ENCODE data around the gene ATF6. TPM values are rescaled to one million over a fixed set of nuclear protein-coding genes. Genes with fewer than 3 reads are reported as not detected.
A peak's percentile ranks its signal among the peaks of the same experiment; 100 is the strongest.

Gene ATF6
- total and polyA plus RNA-seq, 9 of the 15 experiments (the other 6 are each of a cell fraction or from before 2014, with no cell fraction given), result 11.7 to 32.4 (median 20.4) TPM

DNA sequence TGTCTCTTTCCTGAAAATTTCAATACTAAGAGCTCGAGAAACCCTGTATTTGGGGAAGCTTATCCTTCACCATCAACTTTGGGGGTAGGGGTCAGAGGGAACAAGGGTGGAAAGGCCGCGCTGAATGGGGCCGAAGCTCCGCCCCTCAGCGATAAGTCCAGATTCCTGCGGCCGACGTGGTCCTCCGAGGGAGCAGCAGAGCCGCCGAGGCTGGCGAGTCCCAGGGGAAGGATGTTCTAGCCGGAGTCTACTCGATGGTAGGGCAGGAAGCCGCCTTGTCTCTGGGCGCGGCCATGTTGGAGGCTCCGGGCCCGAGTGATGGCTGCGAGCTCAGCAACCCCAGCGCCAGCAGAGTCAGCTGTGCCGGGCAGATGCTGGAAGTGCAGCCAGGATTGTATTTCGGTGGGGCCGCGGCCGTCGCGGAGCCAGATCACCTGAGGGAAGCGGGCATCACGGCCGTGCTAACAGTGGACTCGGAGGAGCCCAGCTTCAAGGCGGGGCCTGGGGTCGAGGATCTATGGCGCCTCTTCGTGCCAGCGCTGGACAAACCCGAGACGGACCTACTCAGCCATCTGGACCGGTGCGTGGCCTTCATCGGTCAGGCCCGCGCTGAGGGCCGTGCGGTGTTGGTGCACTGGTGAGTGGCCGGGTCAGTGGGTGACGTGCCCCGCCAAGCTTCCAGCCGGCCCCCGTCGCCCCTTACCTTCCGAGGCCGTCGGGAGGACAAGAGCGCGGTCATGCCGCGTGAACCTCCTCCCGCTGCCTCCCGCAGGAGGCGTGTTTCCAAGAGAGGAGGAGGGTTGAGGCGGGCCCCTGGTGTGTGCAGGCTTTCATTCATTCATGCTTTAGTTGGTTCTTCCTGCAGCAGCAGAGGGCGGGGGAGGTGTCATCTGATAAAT, 16.4 kb upstream of the ATF6 start, which contains the start of gene DUSP12 (continued):
- TF ChIP-seq, protein P1, sequence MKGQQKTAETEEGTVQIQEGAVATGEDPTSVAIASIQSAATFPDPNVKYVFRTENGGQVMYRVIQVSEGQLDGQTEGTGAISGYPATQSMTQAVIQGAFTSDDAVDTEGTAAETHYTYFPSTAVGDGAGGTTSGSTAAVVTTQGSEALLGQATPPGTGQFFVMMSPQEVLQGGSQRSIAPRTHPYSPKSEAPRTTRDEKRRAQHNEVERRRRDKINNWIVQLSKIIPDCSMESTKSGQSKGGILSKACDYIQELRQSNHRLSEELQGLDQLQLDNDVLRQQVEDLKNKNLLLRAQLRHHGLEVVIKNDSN (CRISPR knock-in tag; IDR thresholded peaks at IDR 0.05), result no peak
- TF ChIP-seq KDM1A (IDR thresholded peaks at IDR 0.05), result no peak
- no peak for TF ChIP-seq HIVEP1 (CRISPR knock-in tag; IDR thresholded peaks at IDR 0.05)
- no peak for TF ChIP-seq HDGF (IDR thresholded peaks at IDR 0.05)
- TF ChIP-seq ZHX1 (conservative IDR thresholded peaks at IDR 0.05; ENCODE audit: low read length), result 0 out of 2 replicates have a peak, but pooled peaks have one; percentile 33
- TF ChIP-seq SMAD2 (IDR thresholded peaks at IDR 0.05; ENCODE audit: low read depth, low read length), result no peak
- TF ChIP-seq PRMT5 (CRISPR knock-in tag; IDR thresholded peaks at IDR 0.05), result no peak
- TF ChIP-seq CTCFL (IDR thresholded peaks at IDR 0.05; ENCODE audit: borderline replicate concordance, insufficient read depth, low read depth, low read length, poor library complexity, severe bottlenecking), result peak; percentile 74
- TF ChIP-seq THAP7 (CRISPR knock-in tag; IDR thresholded peaks at IDR 0.05), result peak; percentile 53; the same call in 1 of the 2 replicates
- TF ChIP-seq, protein P2, sequence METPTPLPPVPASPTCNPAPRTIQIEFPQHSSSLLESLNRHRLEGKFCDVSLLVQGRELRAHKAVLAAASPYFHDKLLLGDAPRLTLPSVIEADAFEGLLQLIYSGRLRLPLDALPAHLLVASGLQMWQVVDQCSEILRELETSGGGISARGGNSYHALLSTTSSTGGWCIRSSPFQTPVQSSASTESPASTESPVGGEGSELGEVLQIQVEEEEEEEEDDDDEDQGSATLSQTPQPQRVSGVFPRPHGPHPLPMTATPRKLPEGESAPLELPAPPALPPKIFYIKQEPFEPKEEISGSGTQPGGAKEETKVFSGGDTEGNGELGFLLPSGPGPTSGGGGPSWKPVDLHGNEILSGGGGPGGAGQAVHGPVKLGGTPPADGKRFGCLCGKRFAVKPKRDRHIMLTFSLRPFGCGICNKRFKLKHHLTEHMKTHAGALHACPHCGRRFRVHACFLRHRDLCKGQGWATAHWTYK (CRISPR knock-in tag; IDR thresholded peaks at IDR 0.05), result 0 out of 2 replicates have a peak, but pooled peaks have one; percentile 58
- TF ChIP-seq, protein P3, sequence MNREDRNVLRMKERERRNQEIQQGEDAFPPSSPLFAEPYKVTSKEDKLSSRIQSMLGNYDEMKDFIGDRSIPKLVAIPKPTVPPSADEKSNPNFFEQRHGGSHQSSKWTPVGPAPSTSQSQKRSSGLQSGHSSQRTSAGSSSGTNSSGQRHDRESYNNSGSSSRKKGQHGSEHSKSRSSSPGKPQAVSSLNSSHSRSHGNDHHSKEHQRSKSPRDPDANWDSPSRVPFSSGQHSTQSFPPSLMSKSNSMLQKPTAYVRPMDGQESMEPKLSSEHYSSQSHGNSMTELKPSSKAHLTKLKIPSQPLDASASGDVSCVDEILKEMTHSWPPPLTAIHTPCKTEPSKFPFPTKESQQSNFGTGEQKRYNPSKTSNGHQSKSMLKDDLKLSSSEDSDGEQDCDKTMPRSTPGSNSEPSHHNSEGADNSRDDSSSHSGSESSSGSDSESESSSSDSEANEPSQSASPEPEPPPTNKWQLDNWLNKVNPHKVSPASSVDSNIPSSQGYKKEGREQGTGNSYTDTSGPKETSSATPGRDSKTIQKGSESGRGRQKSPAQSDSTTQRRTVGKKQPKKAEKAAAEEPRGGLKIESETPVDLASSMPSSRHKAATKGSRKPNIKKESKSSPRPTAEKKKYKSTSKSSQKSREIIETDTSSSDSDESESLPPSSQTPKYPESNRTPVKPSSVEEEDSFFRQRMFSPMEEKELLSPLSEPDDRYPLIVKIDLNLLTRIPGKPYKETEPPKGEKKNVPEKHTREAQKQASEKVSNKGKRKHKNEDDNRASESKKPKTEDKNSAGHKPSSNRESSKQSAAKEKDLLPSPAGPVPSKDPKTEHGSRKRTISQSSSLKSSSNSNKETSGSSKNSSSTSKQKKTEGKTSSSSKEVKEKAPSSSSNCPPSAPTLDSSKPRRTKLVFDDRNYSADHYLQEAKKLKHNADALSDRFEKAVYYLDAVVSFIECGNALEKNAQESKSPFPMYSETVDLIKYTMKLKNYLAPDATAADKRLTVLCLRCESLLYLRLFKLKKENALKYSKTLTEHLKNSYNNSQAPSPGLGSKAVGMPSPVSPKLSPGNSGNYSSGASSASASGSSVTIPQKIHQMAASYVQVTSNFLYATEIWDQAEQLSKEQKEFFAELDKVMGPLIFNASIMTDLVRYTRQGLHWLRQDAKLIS (CRISPR knock-in tag; IDR thresholded peaks at IDR 0.05), result peak; percentile 90
